ENCODE data around the gene ADGRD2. TPM values are rescaled to one million over a fixed set of nuclear protein-coding genes. Genes with fewer than 3 reads are reported as not detected.

The ADGRD2 gene
- total RNA-seq, 1 experiment from 2014 or later = not detected

DNA sequence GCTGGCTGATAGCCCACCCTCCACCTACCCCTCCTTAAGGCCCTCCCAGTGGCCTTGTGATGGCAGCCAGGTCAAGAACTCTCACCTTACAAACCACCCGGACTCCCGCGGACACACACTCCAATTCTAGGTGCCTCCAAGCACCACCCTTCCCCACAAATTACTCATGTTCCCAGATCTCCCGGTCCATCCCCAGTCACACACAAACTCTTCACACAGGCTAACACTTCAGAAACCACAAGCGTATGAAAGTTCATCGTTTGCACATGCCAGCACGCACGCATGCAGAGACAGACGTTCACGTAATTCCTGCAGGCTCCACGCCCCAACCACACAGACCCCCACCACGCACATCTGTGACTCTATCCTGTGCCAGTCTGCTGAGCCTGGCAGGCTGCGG lies 39.0 kb downstream of the ADGRD2 start:
- POLR2A ChIA-PET = no interaction called here
- no peaks in the 10 kb centered on the region for H3K36me3 ChIP-seq (ENCODE audit: control insufficient read depth, insufficient read depth, low read length)

GRCh38 chr9:124490004-124490403 lies 39.8 kb downstream of the ADGRD2 start:
- BruUV-seq (replicated peaks) = no TSS peak
- CTCF ChIA-PET = no interaction called here
- ATAC-seq = no peak
- H3K27ac ChIP-seq (ENCODE audit: low read length) = no peak overlapping the region
- in situ Hi-C loops (cut with HindIII; ENCODE audit: low pct_unique_long_range_greater_than_20kb, low sequenced_read_pairs) = no loop called here
- no peak for TF ChIP-seq SIN3A (IDR thresholded peaks at IDR 0.05; ENCODE audit: borderline replicate concordance, insufficient read depth, low read depth, low read length)
- TF ChIP-seq, protein P1, sequence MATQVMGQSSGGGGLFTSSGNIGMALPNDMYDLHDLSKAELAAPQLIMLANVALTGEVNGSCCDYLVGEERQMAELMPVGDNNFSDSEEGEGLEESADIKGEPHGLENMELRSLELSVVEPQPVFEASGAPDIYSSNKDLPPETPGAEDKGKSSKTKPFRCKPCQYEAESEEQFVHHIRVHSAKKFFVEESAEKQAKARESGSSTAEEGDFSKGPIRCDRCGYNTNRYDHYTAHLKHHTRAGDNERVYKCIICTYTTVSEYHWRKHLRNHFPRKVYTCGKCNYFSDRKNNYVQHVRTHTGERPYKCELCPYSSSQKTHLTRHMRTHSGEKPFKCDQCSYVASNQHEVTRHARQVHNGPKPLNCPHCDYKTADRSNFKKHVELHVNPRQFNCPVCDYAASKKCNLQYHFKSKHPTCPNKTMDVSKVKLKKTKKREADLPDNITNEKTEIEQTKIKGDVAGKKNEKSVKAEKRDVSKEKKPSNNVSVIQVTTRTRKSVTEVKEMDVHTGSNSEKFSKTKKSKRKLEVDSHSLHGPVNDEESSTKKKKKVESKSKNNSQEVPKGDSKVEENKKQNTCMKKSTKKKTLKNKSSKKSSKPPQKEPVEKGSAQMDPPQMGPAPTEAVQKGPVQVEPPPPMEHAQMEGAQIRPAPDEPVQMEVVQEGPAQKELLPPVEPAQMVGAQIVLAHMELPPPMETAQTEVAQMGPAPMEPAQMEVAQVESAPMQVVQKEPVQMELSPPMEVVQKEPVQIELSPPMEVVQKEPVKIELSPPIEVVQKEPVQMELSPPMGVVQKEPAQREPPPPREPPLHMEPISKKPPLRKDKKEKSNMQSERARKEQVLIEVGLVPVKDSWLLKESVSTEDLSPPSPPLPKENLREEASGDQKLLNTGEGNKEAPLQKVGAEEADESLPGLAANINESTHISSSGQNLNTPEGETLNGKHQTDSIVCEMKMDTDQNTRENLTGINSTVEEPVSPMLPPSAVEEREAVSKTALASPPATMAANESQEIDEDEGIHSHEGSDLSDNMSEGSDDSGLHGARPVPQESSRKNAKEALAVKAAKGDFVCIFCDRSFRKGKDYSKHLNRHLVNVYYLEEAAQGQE (IDR thresholded peaks at IDR 0.05; ENCODE audit: insufficient read depth in 1 of 2, low read depth in 2 of 2, low read length in 1 of 2) = no peak
- no peak for TF ChIP-seq TCF7L2 (IDR thresholded peaks at IDR 0.05; ENCODE audit: low read depth, low read length)
- TF ChIP-seq, protein P2, sequence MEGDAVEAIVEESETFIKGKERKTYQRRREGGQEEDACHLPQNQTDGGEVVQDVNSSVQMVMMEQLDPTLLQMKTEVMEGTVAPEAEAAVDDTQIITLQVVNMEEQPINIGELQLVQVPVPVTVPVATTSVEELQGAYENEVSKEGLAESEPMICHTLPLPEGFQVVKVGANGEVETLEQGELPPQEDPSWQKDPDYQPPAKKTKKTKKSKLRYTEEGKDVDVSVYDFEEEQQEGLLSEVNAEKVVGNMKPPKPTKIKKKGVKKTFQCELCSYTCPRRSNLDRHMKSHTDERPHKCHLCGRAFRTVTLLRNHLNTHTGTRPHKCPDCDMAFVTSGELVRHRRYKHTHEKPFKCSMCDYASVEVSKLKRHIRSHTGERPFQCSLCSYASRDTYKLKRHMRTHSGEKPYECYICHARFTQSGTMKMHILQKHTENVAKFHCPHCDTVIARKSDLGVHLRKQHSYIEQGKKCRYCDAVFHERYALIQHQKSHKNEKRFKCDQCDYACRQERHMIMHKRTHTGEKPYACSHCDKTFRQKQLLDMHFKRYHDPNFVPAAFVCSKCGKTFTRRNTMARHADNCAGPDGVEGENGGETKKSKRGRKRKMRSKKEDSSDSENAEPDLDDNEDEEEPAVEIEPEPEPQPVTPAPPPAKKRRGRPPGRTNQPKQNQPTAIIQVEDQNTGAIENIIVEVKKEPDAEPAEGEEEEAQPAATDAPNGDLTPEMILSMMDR (IDR thresholded peaks at IDR 0.05) = no peak
- no peak for TF ChIP-seq POLR2AphosphoS5 (IDR thresholded peaks at IDR 0.05; ENCODE audit: low read depth, low read length)
- H3K27me3 ChIP-seq (ENCODE audit: control insufficient read depth, insufficient read depth, low read length) = no peaks in the 10 kb centered on the region
- no peak for DNase-seq (ENCODE audit: low read depth, low spot score)
- POLR2A ChIA-PET = no interaction called here
- no peak overlapping the region for H3K4me3 ChIP-seq (ENCODE audit: low read depth in 2 of 2, low read length in 2 of 2)
- H3K4me1 ChIP-seq (ENCODE audit: control insufficient read depth, insufficient read depth, low read length) = no peaks in the 10 kb centered on the region
- intact Hi-C loops (cut with micrococcal nuclease; ENCODE audit: unreplicated experiment) = no loop called here
- no peaks in the 10 kb centered on the region for H3K36me3 ChIP-seq (ENCODE audit: control insufficient read depth, insufficient read depth, low read length)
- H3K9me3 ChIP-seq (ENCODE audit: control insufficient read depth, insufficient read depth, low read depth, low read length) = no peaks in the 10 kb centered on the region

More for the DNA sequence above, 39.0 kb downstream of the ADGRD2 start:
- H3K9me3 ChIP-seq (ENCODE audit: control insufficient read depth, insufficient read depth, low read depth, low read length) = no peaks in the 10 kb centered on the region
- DNase-seq (ENCODE audit: low read depth, low spot score) (no peak), ATAC-seq (no peak)
- H3K4me1 ChIP-seq (ENCODE audit: control insufficient read depth, insufficient read depth, low read length) = no peaks in the 10 kb centered on the region
- CTCF ChIA-PET = no interaction called here
- H3K4me3 ChIP-seq (ENCODE audit: low read depth in 2 of 2, low read length in 2 of 2) = no peak overlapping the region
- in situ Hi-C loops (cut with HindIII; ENCODE audit: low pct_unique_long_range_greater_than_20kb, low sequenced_read_pairs) = no loop called here
- no peak for TF ChIP-seq SIN3A (IDR thresholded peaks at IDR 0.05; ENCODE audit: borderline replicate concordance, insufficient read depth, low read depth, low read length)
- TF ChIP-seq, protein P2 (IDR thresholded peaks at IDR 0.05) = no peak
- no peak for TF ChIP-seq POLR2AphosphoS5 (IDR thresholded peaks at IDR 0.05; ENCODE audit: low read depth, low read length)
- TF ChIP-seq TCF7L2 (IDR thresholded peaks at IDR 0.05; ENCODE audit: low read depth, low read length) = no peak
- TF ChIP-seq, protein P1 (IDR thresholded peaks at IDR 0.05; ENCODE audit: insufficient read depth in 1 of 2, low read depth in 2 of 2, low read length in 1 of 2) = no peak
- intact Hi-C loops (cut with micrococcal nuclease; ENCODE audit: unreplicated experiment) = no loop called here
- no peaks in the 10 kb centered on the region for H3K27me3 ChIP-seq (ENCODE audit: control insufficient read depth, insufficient read depth, low read length)
- no peak overlapping the region for H3K27ac ChIP-seq (ENCODE audit: low read length)
- BruUV-seq (replicated peaks) = no TSS peak

All from Panc1 (cell line).